Lung microvascular endothelial cell (primary cell): ENCODE measurements around the gene ST8SIA3. TPM values are rescaled to one million over a fixed set of nuclear protein-coding genes. Genes with fewer than 3 reads are reported as not detected.

Experiments
- DNase-seq, 2 donors: peaks; one replicate each; pipeline versions ENCODE4 v3.0.0 to v3.0.0-alpha.2; 2010; ENCODE audit warnings: low read depth in 2 of 2
- total RNA-seq: library from RNA; depleted of rRNA; stranded (reverse); fragments of >200 nt; gene quantifications from 2 replicates; pipeline ENCODE4 v1.2.1, GENCODE V29; 2014

Gene ST8SIA3, protein sequence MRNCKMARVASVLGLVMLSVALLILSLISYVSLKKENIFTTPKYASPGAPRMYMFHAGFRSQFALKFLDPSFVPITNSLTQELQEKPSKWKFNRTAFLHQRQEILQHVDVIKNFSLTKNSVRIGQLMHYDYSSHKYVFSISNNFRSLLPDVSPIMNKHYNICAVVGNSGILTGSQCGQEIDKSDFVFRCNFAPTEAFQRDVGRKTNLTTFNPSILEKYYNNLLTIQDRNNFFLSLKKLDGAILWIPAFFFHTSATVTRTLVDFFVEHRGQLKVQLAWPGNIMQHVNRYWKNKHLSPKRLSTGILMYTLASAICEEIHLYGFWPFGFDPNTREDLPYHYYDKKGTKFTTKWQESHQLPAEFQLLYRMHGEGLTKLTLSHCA
- total RNA-seq, result not detected in 2 replicates

DNA sequence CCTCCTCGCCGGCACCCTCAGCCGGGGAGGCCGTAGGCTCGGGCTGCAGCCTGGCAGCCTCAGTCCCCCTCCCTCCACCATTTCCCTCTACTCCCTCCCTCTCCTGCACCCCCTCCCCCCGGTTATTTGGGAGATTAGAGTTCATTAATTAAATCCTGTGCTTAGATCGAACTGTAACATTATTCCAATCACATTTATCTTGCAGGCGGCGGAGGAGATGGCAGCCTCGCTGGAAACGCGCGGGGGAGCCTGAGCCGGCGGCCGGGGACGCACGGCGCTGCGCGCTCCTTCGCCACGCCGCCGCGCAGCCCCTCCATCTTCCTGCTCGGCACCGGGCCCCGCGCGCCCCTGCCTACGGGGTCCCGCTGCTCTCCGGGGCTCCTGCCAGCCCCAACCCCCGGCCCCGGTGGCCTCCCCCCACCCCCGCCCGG, at the start of gene ST8SIA3:
Gene ST8SIA3, plus strand, starts transcription at position 287 of the 431 bp plus-strand sequence. CDS start 290 bp downstream, outside the sequence.
- no peak for DNase-seq

GRCh38 chr18:57311472-57311871, 40.9 kb upstream of the ST8SIA3 start:
- DNase-seq, result no peak

- DNase-seq, result no peak
Measured at GRCh38 chr18:57312346-57313144, 39.8 kb upstream of the ST8SIA3 start.

GRCh38 chr18:57320603-57321002, 31.8 kb upstream of the ST8SIA3 start:
- DNase-seq, result no peak

GRCh38 chr18:57325491-57326166, 26.7 kb upstream of the ST8SIA3 start:
- DNase-seq, result no peak

GRCh38 chr18:57326718-57327323, 25.5 kb upstream of the ST8SIA3 start:
- no peak for DNase-seq

GRCh38 chr18:57328665-57329064, 23.7 kb upstream of the ST8SIA3 start:
- no peak for DNase-seq

GRCh38 chr18:57329856-57330255, 22.5 kb upstream of the ST8SIA3 start:
- DNase-seq, result no peak

DNA sequence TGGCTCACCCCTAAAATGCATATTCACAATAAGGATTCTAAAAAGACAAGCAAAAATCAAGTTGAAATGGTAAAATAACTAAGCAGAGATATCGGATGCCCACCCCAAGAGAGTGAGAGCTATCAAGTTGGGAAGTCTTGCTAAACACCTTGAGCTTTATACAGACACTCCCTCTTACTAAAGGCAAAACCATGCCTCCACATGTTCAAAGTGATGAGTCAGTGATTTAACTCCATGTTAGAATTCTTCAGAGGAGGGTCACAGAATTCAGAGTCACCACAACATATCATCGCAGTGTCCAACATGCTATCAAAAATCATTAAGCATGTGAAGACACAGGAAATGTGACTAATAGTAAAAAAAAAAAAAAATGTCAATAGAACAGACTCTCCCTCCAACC, 20.6 kb upstream of the ST8SIA3 start:
- DNase-seq, result no peak

DNA sequence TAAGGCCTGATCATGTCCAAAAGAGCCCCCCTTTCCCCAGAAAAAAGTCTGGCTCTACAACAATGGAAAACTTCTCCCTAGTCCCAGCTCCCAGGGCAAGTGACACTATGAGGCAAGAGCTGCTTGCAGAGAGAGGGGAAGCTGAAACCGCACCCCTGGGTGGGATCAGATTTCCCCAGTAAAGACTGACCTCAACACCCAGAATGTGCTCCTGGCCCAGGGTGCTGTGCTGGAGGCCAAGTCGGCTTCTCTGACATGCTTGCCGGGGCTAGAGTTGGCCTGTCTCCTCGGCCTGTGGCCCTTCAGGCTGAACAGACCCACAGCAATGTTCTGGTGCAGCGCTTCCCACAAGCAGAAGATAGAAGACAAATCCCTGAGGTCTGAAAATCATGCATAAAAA, 18.4 kb upstream of the ST8SIA3 start:
- no peak for DNase-seq

DNA sequence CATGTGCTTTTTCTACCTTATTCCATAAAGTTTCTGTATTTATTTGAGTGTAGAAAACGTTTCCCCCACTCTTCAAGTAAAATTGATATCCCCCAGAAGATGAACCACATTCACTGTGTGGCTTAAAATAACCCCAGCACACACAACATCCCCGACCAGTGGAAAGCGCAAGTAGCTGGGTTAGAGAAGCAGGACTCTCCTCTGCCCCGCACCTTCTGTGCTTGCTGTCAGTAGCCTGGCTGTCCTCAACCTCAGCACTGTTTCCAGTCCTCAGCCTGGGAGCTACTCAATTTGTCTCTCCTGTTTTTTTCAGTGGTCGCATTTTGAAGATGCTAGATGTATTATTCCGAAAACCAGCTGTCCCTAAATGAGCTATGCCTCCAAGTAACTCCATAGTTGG, 18.0 kb upstream of the ST8SIA3 start:
- no peak for DNase-seq

GRCh38 chr18:57336343-57336742, 16.0 kb upstream of the ST8SIA3 start:
- no peak for DNase-seq

DNA sequence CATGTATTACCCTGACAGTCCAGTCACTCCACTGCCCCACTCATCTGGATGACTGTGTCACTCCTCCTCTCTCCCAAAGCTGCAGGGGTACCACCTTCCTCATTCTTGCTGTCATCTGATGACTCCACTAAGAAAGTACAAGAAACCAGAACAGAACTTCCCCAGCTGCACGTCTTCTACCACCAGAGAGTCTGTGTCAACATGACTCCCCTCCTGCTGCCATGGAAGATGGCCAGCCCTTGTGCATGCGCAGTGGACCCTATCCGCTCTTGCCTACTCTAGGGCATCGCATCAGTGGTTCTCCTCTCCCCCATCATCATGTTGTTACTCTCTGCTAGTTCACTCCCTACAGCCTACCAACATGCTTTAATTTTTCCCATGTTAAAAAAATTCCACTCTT, 14.5 kb upstream of the ST8SIA3 start:
- DNase-seq, result no peak

DNA sequence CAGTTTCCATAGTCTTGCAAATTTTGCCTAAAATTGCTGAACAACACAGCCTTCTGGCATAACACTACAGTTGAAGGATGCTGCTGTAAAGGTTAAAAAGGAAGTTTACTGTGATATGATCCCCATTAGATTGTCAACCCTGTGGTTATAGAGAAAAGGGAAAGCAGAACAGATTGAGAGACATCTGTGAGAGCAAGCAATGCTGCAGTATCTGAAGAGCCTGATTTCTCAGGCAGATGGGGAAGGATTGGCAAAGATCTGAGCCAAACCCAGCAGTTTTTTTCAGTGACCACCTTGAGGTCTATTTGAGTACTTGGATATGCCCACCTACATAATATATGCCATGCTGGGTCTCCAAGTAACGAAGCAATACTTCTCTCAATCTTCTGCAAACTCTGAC, 8.5 kb upstream of the ST8SIA3 start:
- no peak for DNase-seq

GRCh38 chr18:57346876-57347275, 5.5 kb upstream of the ST8SIA3 start:
- DNase-seq, result no peak

DNA sequence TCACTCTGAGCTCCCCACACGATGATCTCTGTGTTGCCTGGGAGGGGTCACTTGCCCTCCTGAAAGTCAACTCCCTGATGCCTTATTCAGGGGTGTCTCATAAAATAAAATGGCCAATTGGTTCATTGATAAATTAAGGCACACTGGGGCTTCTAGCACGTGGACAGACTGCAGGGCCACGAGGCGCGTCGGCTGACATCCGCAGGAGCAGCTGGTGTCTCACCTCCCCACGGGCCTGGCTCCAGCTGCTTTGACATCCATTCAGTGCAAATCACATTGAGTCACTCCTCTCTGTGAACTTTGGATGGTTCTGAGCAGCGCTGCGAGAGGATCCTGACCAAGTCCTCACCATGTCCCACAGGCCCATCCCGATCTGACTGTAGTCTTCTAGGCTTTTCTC, 4.6 kb upstream of the ST8SIA3 start:
- no peak for DNase-seq

GRCh38 chr18:57352761-57353136, 392 bp downstream of the ST8SIA3 start:
- DNase-seq, result no peak

- DNase-seq, result no peak
Measured at GRCh38 chr18:57353137-57353939, 981 bp downstream of the ST8SIA3 start.

DNA sequence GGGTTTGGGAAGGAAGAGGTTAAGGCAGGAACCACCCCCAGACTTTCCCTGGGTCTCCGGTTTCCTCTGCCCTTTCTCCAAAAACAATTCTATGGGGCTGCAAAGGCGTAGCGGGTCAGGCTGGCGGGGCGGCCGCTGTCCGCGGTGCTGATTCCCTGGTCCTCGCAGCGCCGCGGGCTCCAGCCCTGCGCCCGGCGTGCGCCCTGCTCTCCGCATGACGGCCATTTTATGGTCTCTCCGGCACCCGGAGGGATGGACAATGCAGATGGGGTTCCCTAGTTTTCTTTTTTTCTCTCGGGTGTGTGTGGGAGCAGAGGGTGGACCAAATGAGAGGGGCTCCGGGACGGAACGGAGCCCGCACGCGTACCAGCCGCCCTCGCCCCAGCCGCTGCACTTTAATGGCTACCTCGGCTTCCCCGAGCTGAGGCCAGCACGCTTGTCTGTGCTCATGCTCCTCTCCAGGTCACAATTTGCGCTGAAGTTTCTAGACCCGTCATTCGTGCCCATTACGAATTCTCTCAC, 1.6 kb downstream of the ST8SIA3 start:
- peak; percentile 45 to 52 for DNase-seq

GRCh38 chr18:57359433-57359832, 7.1 kb downstream of the ST8SIA3 start:
- no peak for DNase-seq

GRCh38 chr18:57362714-57363113, 10.4 kb downstream of the ST8SIA3 start:
- DNase-seq, result no peak
